Astrocyte (in vitro differentiated cells and primary cell): Measurements from ENCODE around the gene IL10. TPM values are rescaled to one million over a fixed set of nuclear protein-coding genes. Genes with fewer than 3 reads are reported as not detected.

Source experiments
- DNase-seq: peaks from one replicate; pipeline ENCODE4 v3.0.0-alpha.2; 2010; ENCODE audit warnings: low read depth
- FAIRE-seq: peaks from 2 replicates; lab custom pipeline; 2011; peaks lifted over from hg19 to GRCh38; lab: Jason Lieb, UNC
- H2AFZ ChIP-seq: 2 replicates; pipeline ENCODE4 v1.6.0; 2012; ENCODE audit warnings: low read depth, low read length, inconsistent platforms
- H3K27ac ChIP-seq: 2 replicates; pipeline ENCODE4 v1.5.1; 2011; ENCODE audit warnings: low read depth, low read length, inconsistent platforms
- H3K27me3 ChIP-seq: 2 replicates; pipeline ENCODE4 v1.6.0; 2011; ENCODE audit warnings: low read length, inconsistent platforms; ENCODE audit not compliant: insufficient read depth
- H3K36me3 ChIP-seq: 2 replicates; pipeline ENCODE4 v1.5.1; 2011; ENCODE audit warnings: low read length, inconsistent platforms; ENCODE audit not compliant: insufficient read depth
- H3K4me1 ChIP-seq: 2 replicates; pipeline ENCODE4 v1.5.1; 2011; ENCODE audit warnings: low read length, inconsistent platforms; ENCODE audit not compliant: insufficient read depth
- H3K4me2 ChIP-seq: 2 replicates; pipeline ENCODE4 v1.6.0; 2012; ENCODE audit warnings: low read length, inconsistent platforms
- H3K4me3 ChIP-seq: 2 replicates; pipeline ENCODE4 v1.5.1; 2011; ENCODE audit warnings: low read depth, mild to moderate bottlenecking, low read length, inconsistent platforms; ENCODE audit not compliant: insufficient read depth
- H3K79me2 ChIP-seq: 2 replicates; pipeline ENCODE4 v1.6.0; 2012; ENCODE audit warnings: mild to moderate bottlenecking, low read length, inconsistent platforms; ENCODE audit not compliant: insufficient read depth
- H3K9ac ChIP-seq: 2 replicates; pipeline ENCODE4 v1.6.0; 2012; ENCODE audit warnings: mild to moderate bottlenecking, low read length, inconsistent platforms
- H3K9me3 ChIP-seq: 2 replicates; pipeline ENCODE4 v1.5.1; 2012; ENCODE audit warnings: low read depth, mild to moderate bottlenecking, low read length, inconsistent platforms; ENCODE audit not compliant: insufficient read depth
- H4K20me1 ChIP-seq: 2 replicates; pipeline ENCODE4 v1.6.0; 2012; ENCODE audit warnings: low read length, inconsistent platforms; ENCODE audit not compliant: insufficient read depth
- H3K27ac Mint-ChIP-seq: one replicate; pipeline ENCODE4 v1.8.0; 2021; ENCODE audit warnings: mild to moderate bottlenecking, mixed read lengths; ENCODE audit not compliant: unreplicated experiment
- H3K27me3 Mint-ChIP-seq: one replicate; pipeline ENCODE4 v1.8.0; 2021; ENCODE audit warnings: low read depth, mixed read lengths; ENCODE audit not compliant: unreplicated experiment
- H3K36me3 Mint-ChIP-seq: one replicate; pipeline ENCODE4 v1.8.0; 2021; ENCODE audit warnings: low read depth, mixed read lengths; ENCODE audit not compliant: unreplicated experiment
- H3K4me1 Mint-ChIP-seq: one replicate; pipeline ENCODE4 v1.8.0; 2021; ENCODE audit warnings: low read depth, mixed read lengths; ENCODE audit not compliant: unreplicated experiment
- H3K4me3 Mint-ChIP-seq: one replicate; pipeline ENCODE4 v1.8.0; 2021; ENCODE audit warnings: mild to moderate bottlenecking, moderate library complexity, mixed read lengths; ENCODE audit not compliant: unreplicated experiment
- H3K9me3 Mint-ChIP-seq: one replicate; pipeline ENCODE4 v1.8.0; 2021; ENCODE audit warnings: mild to moderate bottlenecking, mixed read lengths; ENCODE audit not compliant: unreplicated experiment
- EZH2 ChIP-seq: IDR thresholded peaks from 2 replicates; pipeline ENCODE4 v1.6.1; 2012; ENCODE audit warnings: mild to moderate bottlenecking, low read length, inconsistent platforms; ENCODE audit not compliant: insufficient read depth
- total RNA-seq: library from RNA; stranded (reverse); gene quantifications from 2 replicates; pipeline ENCODE4 v1.2.1, GENCODE V29; 2021
- TF ChIP-seq, protein P1 (sequence below): IDR thresholded peaks from 2 replicates; pipeline ENCODE4 v1.5.1; 2011; ENCODE audit warnings: low read depth, mild to moderate bottlenecking, inconsistent platforms, low read length, moderate library complexity; ENCODE audit not compliant: insufficient read depth

IL10 gene
- total RNA-seq, 1 donor from 2014 or later: not detected

DNA sequence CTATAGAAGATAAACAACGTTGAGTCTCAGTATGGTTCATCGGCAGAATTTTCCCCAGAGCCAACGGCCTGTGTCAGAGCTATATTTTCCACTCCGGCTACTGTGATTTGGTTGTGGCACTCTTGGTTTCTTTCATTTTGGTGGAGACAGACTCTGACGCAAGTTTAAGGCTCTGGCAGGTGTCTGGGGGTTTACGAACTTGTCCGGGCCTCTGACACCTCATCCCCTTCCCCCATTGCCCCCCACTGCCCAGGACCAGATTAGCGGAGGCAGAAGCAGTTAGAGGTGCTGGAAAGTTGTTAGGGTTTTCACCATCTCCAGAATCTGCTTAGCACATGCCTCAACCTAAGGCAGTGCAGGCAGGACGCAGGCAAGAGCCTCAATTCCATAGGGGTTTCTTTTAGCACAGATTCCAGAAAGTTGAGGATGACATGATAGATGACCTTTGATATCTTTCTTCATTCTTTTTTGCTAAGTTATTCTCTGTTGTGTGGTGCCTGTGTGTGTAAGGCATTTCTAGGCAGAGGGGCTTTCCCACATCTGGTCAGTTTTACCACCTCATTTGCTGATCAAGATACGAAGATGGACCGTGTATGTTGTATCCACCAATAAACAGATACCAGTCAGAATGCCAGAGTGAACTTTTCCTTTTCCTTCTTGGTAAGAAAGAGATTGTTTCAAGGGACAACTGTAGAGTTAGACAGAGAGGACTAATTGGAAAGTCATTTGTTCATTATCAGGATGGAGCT is 18.4 kb upstream of the IL10 start:
- Mint-ChIP-seq H3K27ac (peak overlapping the region; percentile 13), H3K27me3 (peaks cover 22% of the 10 kb centered on the region), H3K36me3 (no peaks in the 10 kb centered on the region), H3K4me1 (peaks cover 13% of the 10 kb centered on the region), H3K9me3 (peaks cover 2% of the 10 kb centered on the region), H3K4me3 (no peak overlapping the region)
- Histone ChIP-seq H3K27ac (no peak overlapping the region), H3K79me2 (no peaks in the 10 kb centered on the region), H2AFZ (no peak overlapping the region), H3K27me3 (peaks cover 4% of the 10 kb centered on the region), H3K36me3 (no peaks in the 10 kb centered on the region), H4K20me1 (no peaks in the 10 kb centered on the region), H3K9ac (no peak overlapping the region), H3K9me3 (no peaks in the 10 kb centered on the region), H3K4me1 (peaks cover 6% of the 10 kb centered on the region), H3K4me2 (no peak overlapping the region), H3K4me3 (no peak overlapping the region)
- TF ChIP-seq, protein P1, sequence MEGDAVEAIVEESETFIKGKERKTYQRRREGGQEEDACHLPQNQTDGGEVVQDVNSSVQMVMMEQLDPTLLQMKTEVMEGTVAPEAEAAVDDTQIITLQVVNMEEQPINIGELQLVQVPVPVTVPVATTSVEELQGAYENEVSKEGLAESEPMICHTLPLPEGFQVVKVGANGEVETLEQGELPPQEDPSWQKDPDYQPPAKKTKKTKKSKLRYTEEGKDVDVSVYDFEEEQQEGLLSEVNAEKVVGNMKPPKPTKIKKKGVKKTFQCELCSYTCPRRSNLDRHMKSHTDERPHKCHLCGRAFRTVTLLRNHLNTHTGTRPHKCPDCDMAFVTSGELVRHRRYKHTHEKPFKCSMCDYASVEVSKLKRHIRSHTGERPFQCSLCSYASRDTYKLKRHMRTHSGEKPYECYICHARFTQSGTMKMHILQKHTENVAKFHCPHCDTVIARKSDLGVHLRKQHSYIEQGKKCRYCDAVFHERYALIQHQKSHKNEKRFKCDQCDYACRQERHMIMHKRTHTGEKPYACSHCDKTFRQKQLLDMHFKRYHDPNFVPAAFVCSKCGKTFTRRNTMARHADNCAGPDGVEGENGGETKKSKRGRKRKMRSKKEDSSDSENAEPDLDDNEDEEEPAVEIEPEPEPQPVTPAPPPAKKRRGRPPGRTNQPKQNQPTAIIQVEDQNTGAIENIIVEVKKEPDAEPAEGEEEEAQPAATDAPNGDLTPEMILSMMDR: no peak
- TF ChIP-seq EZH2: no peak
- DNase-seq (no peak), FAIRE-seq (no peak)

DNA sequence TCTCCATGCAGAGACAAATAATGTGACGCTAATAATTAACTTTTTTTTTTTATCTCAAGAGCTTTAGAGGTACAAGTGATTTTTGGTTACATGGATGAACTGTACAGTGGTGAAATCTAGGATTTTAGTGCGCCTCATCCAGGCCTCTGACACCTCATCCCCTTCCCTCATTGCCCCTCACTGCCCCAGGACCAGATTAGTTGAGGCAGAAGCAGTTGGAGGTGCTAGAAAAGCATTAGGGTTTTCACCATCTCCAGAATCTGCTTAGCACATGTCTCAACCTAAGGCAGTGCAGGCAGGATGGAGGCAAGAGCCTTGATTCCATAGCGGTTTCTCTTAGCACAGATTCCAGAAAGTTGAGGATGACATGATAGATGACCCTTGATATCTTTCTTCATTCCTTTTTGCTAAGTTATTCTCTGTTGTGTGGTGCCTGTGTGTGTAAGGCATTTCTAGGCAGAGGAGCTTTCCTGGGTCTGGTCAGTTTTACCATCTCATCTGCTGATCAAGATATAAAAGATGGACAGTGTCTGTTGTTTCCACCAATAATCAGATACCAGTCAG is 16.3 kb upstream of the IL10 start:
- H3K4me3 ChIP-seq: no peak overlapping the region
- peaks cover 2% of the 10 kb centered on the region for H3K9me3 Mint-ChIP-seq
- H3K27me3 ChIP-seq: peaks cover 6% of the 10 kb centered on the region
- FAIRE-seq (no peak), DNase-seq (no peak)
- H3K4me1 Mint-ChIP-seq: peaks cover 13% of the 10 kb centered on the region
- no peak overlapping the region for H3K27ac ChIP-seq
- H3K79me2 ChIP-seq: no peaks in the 10 kb centered on the region
- H3K4me2 ChIP-seq: no peak overlapping the region
- no peaks in the 10 kb centered on the region for H3K36me3 ChIP-seq
- no peak overlapping the region for H2AFZ ChIP-seq
- no peak overlapping the region for H3K27ac Mint-ChIP-seq
- no peak overlapping the region for H3K9ac ChIP-seq
- H3K27me3 Mint-ChIP-seq: peaks cover 37% of the 10 kb centered on the region
- no peak overlapping the region for H3K4me3 Mint-ChIP-seq
- no peaks in the 10 kb centered on the region for H3K36me3 Mint-ChIP-seq
- no peak for TF ChIP-seq EZH2
- TF ChIP-seq, protein P1: no peak
- no peaks in the 10 kb centered on the region for H4K20me1 ChIP-seq
- H3K9me3 ChIP-seq: no peaks in the 10 kb centered on the region
- H3K4me1 ChIP-seq: peaks cover 6% of the 10 kb centered on the region

DNA sequence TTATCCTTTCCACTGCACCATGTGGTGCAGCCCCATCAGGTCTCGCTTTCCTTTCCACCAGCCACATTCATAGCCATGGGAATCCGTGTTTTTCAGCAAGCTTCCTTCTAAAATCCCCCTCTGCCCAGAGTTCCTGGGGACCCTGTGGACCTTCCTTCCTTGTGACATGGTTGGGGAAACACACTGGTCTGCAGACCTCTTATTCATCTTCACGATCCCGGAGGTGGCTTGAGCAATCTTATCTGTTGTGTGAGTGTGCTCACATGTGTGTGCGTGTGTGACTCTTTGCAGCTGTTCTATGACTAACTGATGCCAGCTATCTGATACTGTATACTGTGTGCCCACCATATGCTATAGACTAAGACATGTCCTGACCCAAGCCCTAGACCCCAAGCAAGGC is 15.6 kb upstream of the IL10 start:
- H3K27me3 Mint-ChIP-seq: peaks cover 38% of the 10 kb centered on the region
- TF ChIP-seq, protein P1: no peak
- TF ChIP-seq EZH2: no peak
- no peaks in the 10 kb centered on the region for H3K36me3 Mint-ChIP-seq
- H3K4me1 Mint-ChIP-seq: peaks cover 12% of the 10 kb centered on the region
- no peaks in the 10 kb centered on the region for H3K79me2 ChIP-seq
- H2AFZ ChIP-seq: no peak overlapping the region
- no peak overlapping the region for H3K9ac ChIP-seq
- DNase-seq (no peak), FAIRE-seq (no peak)
- H3K27me3 ChIP-seq: peaks cover 8% of the 10 kb centered on the region
- no peaks in the 10 kb centered on the region for H3K9me3 ChIP-seq
- no peaks in the 10 kb centered on the region for H3K36me3 ChIP-seq
- no peak overlapping the region for H3K27ac ChIP-seq
- H3K4me3 ChIP-seq: no peak overlapping the region
- no peak overlapping the region for H3K4me3 Mint-ChIP-seq
- no peak overlapping the region for H3K27ac Mint-ChIP-seq
- no peaks in the 10 kb centered on the region for H4K20me1 ChIP-seq
- peaks cover 2% of the 10 kb centered on the region for H3K9me3 Mint-ChIP-seq
- H3K4me2 ChIP-seq: no peak overlapping the region
- peaks cover 6% of the 10 kb centered on the region for H3K4me1 ChIP-seq
